Erythroblast (primary cell): ENCODE measurements around the gene NOL4L.
A peak's percentile ranks its signal among the peaks of the same experiment; 100 is the strongest.

Source experiments
- DNase-seq, 2 experiments: peaks; one replicate each; lab custom pipeline; 2025; lab: John Stamatoyannopoulos, UW
- GATA1 ChIP-seq: IDR thresholded peaks from 2 replicates; pipeline ENCODE4 v1.6.1; 2011; ENCODE audit warnings: low read depth, mild to moderate bottlenecking, control low read depth, low read length, moderate library complexity
- POLR2A ChIP-seq: IDR thresholded peaks from 2 replicates; pipeline ENCODE4 v1.6.1; 2011; ENCODE audit warnings: mild to moderate bottlenecking, low read length

The NOL4L gene

DNA sequence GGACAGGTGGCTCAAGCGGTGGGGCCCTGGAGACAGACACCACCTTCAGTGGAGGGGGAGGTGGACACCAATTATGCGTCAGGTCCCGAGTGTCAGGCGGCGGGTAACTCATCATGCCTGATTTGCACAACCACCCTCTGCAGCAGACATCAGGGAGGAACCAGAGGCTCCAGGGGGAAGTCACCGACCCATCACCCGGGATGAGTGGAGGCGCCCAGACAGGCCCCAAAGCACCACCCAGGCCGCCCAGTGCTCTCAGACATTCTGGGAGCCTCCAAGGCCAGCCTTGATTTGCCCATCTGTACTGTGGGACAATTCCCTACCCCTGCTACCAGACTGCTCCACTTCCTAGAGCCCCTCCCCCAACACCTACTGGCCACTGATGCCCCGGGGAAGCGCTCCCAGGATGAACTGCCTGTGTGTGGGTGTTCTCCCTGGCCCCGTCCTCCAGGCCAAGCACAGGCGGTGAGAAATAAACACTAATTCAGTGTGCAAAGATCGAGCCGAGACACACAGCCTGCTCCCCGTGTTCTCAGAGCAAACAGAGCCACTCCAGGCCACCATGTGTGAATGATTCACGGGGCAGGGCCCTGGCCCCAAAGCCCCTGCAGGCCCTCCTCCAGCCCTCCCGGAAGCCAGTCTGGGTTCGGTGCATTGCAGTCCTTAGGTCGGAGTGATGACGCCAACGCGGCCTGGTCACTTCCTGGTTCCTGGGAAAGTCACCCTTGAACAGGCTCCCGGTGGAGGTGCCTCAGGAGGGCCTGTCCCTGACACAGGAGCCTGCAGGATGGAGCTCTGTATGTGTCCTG is 119.8 kb downstream of the NOL4L start:
- TF ChIP-seq POLR2A (no peak), GATA1 (no peak)
- no peak for DNase-seq

DNA sequence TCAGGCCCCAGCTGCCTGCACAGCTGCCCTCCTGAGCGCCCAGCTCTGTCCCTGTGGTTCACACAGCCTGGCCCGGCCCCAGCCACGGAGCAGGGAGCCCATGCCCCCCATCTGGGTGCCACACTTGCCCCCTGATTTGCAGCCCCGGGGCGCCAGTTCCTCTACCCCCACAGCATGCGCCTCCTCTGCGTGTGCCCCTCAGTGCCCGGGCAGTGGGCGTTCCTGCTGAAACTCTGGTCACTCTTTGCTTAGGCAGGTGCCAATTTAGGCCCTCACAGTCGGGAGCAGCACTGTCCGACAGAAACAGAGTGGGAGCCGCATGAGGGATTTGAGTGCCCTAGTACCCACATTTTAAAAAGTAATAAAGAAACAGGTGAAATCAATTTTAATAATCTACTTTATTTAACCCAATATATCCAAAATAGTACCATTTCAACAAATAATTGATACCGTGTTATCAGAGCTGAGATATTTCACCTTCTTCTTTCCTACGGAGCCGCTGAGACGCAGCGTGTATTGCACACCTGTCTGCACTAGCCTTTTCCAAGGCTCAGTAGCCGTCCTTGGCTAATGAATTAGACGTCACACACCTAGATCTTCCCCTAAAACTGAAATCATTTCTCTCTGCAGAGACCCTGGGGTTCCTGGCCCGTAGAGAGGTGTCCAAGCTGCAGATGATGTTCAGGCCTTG is 120.6 kb downstream of the NOL4L start:
- no peak for DNase-seq
- TF ChIP-seq GATA1: no peak
- TF ChIP-seq POLR2A: no peak

GRCh38 chr20:32463642-32464400 is 121.3 kb downstream of the NOL4L start:
- TF ChIP-seq GATA1 (no peak), POLR2A (no peak)
- DNase-seq: no peak

DNA sequence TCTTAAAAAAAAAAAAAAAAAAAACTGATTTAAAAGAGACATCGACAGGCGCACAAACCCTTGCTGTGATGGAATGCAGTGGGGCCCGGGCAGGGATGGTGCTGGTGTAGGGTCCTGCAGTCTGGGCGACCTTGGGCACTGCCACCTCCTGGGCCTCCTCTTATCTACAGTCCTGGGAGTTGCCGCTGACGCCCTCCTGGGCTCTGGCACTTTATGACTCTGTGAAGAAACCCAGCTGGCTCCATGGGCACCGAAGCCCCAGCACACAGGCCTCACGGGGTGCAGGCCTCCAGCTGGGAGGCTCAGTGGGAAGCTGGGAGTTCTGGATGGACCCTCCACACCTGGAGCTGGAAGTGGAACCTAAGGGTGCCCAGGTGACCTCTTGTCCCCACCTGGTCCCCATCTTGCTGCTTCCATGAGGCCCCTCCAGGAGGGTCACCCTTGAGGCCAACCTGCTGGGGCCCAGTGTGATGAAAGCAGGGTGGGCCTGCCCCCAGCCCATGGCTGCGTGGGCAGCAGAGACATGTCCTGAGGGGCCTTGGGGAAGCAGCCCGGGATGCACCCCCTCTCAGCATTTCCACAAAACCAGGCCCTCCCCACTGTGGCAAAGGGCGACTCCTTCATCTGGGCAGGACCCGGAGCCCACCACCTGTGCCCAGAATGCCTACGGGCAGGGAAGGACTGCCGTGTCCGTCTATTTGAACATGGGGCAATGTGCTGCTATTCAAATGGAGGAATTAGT is 122.1 kb downstream of the NOL4L start:
- DNase-seq: no peak
- TF ChIP-seq POLR2A: no peak
- no peak for TF ChIP-seq GATA1

- DNase-seq: no peak
- TF ChIP-seq POLR2A (no peak), GATA1 (no peak)
Measured at GRCh38 chr20:32461836-32462600, 123.1 kb downstream of the NOL4L start.

DNA sequence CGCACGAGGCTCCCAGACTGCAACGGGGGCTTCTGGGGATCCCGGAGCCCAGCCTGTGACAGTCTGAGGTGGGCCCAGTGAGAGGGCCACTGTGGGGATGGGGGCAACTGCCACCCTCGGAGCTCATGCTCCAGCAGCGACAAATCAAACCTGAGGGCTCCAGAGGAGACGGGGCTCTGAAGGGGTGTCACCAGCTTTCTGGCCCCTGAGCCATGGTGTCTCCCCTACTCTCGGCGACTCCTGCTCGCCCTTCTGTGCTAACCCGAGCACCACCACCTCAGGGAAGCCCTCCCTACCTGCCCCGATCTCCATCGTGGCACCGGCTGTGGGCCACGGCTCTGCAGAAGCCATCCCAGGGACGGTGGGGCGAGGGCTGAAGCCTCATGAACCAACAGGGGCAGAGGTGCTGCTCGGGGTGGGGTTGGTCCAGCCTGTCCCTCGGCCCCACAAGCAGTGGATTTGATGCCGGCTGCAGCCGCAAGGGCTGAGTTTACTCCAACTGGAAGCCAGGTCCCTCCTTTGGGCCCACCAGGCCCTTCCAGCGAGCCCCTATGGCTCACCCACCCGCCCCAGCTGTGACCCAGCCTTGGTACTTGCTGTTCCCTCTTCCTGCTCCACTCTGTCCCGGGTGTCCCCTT is 124.3 kb downstream of the NOL4L start:
- TF ChIP-seq POLR2A: no peak
- no peak for TF ChIP-seq GATA1
- DNase-seq: no peak

- no peak for TF ChIP-seq POLR2A
- no peak for TF ChIP-seq GATA1
- DNase-seq: no peak
Measured at GRCh38 chr20:32460231-32460630, 124.9 kb downstream of the NOL4L start.

GRCh38 chr20:32458837-32459220 is 126.3 kb downstream of the NOL4L start:
- TF ChIP-seq GATA1: no peak
- DNase-seq: no peak

- DNase-seq: no peak
- TF ChIP-seq POLR2A: no peak
- TF ChIP-seq GATA1: no peak
Measured at GRCh38 chr20:32458061-32458836, 126.9 kb downstream of the NOL4L start.

DNA sequence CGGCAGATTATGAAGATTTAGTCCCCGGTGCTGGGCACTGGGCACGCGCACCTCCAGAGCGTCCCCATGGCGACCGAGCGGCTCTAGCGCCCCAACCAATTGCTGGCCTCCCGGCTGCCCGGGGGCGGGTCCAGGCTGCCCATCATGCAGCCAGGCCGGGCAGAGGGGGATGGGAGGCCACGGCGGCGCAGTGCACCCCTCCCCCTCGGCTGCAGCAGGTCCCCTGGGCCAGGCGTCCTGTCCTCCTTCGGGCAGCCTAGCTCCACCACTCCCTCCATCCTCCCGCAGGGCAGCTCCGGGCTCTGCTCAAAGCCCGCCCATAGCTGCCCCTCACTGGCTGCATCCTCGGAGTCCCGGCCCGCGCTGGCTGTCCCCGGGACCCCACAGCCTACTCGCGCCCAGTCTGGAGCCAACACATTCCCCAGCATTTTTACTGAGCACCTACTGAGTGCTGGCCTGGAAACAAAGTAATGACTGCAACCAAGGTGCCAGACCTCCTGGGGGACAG is 127.6 kb downstream of the NOL4L start:
- TF ChIP-seq GATA1: no peak
- TF ChIP-seq POLR2A: no peak
- DNase-seq: peak; percentile 24 to 26

DNA sequence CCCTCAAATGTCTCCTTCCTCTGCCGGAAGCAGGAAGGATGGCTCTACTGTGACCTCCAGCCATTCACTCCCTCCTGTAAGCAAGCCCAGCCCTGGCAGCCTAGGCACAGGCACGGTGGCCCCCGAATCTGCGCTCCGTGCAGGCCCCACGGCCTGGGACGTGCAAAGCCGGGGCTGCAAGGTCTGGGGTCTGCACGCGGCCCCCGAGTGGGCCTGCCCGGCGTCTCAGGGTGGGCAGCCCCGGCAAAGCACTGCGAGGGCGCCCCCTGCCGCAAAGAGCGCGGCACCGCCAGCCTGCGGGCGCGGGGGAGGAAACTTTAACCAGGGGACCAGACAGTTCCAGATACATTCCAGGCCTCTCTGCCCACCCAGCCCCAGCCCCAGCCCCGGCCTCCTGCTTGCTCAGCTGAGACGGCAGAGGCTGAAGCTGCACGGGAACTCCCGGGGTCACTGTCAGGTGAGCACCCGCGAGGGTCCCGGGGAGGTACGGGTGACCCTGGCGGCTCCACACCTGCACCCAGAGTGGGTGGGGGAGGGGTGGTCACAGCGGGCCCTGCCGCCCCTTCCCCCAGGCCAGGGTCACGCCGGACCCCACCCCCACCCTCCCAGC is 128.2 kb downstream of the NOL4L start:
- peak; percentile 37 to 57 for DNase-seq
- TF ChIP-seq POLR2A: no peak
- TF ChIP-seq GATA1: no peak
